Mesenteric fat pad (tissue), 1 donor: ENCODE measurements around the gene EMID1. TPM values are rescaled to one million over a fixed set of nuclear protein-coding genes. Genes with fewer than 3 reads are reported as not detected.
A peak's percentile ranks its signal among the peaks of the same experiment; 100 is the strongest.

ENCODE experiments used
- DNase-seq: peaks from one replicate; pipeline ENCODE4 v3.0.0-alpha.2; 2020; ENCODE audit warnings: low spot score
- long read RNA-seq: library from polyadenylated mRNA; unstranded; transcript quantifications from one replicate; pipeline ENCODE4 v2.0.0, GENCODE V29; 2020
- total RNA-seq: library from RNA; stranded (reverse); fragmentation: NEBNext Ultra II Directional; extraction: Animal tissue kit (Norgen Biotek cat#: 25700); gene quantifications from one replicate; pipeline ENCODE4 v1.2.1, GENCODE V29; 2021
- donor health status: DM: yes; HTN: yes; CAD: no.

The EMID1 gene
- total RNA-seq: 1.4 TPM
- long read RNA-seq: 0 reads

DNA sequence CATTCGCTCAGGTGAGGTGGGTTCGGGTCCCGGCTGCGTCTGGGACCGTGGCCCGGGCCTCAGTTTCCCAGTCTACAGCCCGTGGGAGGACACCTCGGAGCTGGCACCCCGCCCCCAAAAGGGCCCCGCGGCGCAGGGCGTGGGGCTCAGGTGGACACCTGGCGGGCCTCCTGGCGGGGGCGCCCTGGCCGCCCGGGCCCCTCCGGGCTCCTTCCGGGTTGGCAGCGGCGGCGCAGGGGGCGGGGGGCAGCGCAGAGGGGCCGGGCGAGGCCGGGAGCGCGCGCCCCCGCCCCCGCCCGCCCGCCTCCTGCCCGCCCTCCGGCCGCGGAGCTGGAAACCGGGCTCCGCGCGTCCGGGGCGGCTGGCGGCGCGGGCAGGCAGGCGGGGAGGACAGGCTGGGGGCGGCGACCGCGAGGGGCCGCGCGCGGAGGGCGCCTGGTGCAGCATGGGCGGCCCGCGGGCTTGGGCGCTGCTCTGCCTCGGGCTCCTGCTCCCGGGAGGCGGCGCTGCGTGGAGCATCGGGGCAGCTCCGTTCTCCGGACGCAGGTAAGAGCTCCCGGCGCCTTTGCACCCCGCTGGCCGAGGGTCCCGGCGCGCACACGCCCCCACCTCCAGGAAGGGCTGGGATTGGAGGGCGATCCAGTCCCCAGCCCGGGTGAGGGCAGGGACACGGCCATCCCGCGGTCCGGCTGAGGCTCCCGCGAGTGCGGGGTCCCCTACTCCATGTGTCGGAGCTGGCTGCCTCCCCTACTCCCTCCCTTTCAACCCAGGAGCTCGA is at the start of gene EMID1:
TSS of gene EMID1 (plus strand) at position 303 of the 778 bp plus-strand sequence. CDS start at position 446, 143 bp downstream.
- no peak for DNase-seq

DNA sequence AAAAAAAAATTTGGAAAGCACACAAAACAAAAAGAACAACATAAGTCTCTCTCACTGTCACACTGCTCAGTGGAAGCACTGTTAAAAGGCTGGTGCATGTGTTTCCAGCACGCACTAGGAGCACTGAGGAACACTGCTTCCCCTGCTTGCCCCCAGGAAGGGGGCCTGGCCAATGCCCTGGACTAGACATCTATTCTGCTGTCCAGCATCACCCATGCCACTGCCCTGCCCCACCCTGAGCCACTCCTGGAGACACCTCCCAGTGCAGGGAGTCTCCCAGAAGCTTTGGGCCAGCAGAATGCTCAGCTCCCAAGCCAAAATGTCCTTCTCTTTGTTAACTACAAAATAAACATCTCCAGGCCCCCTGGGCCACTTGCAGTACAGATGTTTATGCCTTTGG is 49.7 kb upstream of the EMID1 start:
- peak; percentile 65 for DNase-seq

DNA sequence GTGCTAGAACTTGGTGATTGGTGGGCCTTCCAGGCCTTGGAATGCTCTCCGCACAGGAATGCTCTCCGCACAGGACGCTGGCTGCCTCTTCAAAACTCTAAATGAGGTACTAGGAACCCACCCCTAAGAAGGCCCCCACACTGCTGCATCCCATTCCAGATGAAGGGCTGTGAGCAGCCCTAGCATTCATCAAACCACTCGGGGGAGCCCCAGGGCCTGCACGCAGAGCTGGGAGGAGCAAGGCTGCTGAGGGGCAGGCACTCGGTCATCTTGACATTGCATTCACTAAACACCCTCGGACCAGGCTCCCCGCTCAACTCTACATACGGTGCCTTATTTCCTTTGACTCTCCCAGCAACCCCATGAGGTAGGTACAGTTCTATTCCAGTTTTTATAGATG is 49.2 kb upstream of the EMID1 start:
- peak; percentile 75 for DNase-seq

DNA sequence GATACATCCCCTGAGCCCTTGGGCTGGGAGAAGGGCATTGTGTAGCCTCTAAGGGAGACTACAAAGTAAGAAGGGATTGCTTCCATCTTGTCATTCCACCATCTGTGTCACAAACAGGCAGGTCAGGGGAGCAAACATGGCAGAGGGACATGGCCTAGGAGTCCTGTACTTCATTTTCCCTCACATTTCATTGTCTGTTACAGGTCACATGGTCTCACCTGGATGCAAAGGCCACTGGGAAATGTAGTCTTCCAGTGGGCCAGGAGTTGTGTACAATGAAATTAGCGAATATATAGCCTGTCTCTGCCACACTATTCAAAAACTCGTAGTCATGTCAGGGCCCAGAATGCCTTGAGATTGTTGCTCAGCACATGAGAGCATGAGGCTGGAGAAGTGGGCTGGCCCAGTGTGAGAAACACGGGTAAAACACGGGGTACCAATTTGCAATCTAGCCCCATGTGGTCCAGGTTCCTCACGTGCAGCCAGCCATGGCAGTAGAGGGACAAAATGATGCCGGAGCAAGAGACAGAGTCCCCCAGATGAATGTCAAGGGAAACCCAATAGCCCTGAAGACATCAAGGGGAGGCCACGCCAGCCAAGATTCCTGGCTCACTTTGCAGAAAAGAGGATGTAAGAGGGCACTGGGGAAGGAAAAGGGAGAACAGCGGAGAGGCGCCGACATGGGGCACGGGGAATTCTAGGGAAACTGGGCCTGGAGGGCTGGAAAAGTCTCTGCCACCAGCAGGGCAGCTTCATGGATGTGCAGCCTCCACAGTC is 47.7 kb upstream of the EMID1 start:
- no peak for DNase-seq

DNA sequence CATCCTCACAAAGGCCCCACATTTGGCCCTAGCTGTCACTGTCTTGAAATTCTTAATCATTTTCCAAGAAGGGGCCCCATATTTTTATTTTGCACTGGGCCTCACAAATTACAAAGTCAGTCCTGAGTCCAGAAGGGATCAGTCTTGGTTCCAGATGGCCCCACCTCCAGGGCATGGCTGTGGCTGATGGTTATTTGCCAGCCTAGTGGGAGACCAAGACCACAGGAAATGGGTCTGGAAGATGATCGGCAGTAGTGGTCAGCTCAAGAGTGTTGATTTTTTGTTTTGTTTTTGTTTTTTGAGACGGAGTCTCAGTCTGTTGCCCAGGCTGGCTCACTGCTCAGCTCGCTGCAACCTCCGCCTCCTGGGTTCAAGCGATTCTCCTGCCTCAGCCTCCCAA is 47.1 kb upstream of the EMID1 start:
- DNase-seq: no peak

DNA sequence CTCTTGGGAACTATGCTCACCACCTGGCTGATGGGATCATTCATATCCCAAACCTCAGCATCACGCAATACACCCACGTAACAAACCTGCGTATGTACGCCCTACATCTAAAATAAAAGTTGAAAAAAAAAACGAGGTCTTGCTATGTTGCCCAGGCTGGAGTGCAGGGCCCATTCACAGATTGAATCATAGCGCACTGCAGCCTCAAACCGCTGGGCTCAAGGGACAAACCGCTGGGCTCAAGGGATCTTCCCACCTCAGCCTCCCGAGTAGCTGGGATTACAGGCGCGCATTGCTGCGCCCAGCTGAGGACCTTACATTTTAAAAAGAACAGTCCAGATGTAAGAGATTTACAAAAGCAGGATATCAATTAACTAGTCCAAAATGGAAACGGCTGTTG is 41.9 kb upstream of the EMID1 start:
- no peak for DNase-seq

DNA sequence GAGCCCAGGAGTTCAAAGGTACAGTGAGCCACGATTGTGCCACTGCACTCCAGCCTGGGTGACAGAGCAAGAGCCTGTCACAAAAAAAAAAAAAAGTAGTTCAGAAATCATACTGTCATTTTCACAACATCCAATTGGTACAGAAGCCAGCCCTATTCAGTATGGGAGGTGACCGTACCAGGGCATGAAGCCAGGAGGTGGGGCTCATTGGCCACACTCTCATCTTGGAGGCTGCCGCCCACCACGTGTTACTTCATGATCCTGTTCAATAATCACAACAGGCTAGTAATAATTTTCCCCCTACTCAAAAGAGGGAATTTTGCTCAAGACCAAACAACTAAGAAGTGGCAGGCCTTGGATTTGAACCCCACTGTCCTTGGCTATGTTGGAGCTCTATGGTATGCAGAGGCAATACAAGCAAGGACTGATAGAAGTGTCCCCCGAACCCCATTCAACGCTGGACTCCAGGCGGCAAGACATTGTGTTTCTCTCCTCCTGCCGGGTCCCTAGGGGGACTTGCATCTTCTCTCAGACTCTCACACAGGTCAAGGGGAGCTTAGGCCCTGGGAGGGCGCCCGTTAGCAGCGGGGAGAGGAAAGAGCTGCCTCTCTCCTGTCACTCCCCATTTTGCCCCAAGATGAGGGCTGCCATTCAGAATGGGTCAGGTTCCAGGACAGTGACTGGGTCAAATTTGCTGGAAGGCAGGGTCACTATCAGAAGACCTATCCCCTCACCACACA is 40.2 kb upstream of the EMID1 start:
- no peak for DNase-seq

DNA sequence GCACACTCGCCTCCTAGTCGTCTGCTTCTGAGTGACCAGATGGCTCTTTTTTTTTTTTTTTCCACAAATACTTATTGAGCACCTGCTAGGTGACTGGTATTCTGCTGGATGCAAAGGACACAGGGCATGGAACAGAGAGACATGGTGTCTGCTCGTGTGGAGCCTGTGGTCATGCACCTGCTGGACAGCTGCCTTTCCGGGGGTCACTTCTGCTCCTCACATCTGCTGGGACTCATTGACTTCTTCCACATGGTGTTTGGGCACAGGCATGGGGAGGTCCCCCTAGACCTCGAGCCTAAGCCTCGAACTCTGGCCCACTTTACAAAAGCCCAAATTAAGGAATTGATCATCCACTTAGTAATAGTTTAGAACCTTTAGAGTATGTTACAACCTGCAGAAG is 39.5 kb upstream of the EMID1 start:
- no peak for DNase-seq

DNA sequence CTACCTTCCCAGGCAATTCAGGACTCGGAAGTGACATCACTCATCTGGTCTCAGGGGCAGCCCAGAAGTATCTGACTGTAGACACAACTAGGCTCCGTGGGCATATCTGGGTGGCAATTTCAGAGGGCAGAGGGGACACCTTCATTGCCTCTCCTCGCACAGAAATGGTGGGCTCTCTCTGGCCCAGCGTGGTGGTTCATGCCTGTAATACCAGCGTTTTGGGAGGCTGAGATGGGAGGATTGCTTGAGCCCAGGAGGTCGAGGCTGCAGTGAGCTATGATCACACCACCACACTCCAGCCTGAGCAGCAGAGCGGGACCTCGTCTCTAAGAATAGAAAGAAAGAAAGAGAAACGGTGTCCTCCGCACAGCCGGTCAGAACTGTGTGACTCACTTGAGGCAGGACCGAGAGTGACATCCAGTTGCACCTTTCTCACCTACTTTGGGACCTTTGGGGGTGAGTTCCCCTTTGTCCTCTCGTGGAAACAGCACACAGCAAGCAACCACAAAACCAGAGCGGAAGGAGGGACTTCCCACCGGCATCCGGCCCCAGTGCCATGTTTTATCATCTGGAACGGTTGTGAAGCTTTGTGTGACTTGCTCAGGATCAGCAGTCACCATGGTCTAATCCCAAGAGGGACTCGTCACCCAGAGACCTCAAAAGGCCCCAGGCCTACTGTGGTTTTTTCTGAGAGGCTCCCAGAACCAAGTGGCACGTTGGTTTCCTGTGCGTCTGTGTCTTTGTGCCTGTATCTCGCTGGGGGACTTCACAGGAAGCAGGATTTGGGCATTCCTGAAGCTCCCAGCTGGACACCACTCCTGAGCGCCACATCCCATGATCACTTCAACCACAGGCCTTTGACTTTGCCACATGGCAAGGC is 38.4 kb upstream of the EMID1 start:
- no peak for DNase-seq

DNA sequence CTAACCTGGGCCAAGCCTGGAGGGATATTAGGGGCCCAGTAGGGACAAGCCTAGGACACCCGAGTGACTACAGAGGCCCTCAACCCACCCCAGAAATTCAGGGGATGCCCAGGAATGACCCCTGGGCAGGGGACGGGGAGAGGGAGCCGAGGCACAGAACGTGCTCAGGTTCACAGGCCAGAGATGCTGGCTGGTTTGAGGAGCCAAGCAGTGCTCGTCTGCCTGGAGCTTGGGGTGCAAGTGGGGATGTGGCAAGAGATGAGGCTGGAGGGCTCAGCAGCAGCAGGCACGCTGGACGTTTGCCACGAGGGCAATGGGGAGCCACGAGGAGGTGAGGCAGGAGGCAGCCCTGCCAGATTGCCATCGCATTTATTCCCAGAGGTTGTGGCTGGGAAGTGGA is 34.0 kb upstream of the EMID1 start:
- DNase-seq: no peak

DNA sequence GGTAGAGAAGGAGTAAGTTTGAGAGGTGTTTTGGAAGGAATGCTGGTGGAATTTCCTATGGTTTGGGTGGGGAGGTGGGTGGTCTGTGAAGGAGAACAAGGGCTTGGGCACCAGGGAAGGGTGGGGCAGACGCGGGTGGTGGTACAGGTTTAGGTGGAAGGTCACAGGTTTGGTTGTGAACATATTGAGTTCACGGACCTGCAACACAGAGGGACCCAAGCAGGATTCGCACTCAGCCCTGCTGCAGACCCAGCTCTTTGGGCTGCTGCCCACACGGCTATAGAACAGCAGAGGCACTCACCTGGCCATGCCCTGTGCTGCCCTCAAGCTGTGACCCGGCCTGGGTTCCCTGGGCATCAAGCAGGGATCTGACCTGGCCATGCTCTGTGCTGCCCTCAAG is 33.5 kb upstream of the EMID1 start:
- no peak for DNase-seq

DNA sequence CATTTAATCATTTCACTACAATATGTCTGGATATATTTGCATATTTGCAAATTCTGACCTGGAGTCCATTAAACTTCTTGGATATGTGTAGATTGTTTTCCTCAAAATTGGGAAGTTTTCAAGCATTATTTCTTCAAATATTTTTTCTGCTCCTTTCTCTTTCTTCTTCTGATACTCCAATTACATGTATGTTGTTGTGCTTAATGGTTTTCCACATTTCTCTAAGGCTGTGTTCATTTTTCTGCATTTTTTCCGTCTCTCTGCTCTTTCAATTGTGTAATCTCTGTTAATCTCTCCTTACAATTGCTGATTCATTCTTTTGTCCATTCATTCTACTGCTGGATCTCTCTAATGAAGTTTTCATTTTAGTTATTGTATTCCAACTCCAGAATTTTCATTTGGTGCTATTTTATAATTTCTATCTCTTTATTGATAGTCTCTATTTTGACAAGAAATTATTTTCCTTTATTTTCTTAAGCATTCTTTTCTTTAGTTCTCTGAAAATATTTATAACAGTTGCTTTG is 30.3 kb upstream of the EMID1 start:
- DNase-seq: no peak

DNA sequence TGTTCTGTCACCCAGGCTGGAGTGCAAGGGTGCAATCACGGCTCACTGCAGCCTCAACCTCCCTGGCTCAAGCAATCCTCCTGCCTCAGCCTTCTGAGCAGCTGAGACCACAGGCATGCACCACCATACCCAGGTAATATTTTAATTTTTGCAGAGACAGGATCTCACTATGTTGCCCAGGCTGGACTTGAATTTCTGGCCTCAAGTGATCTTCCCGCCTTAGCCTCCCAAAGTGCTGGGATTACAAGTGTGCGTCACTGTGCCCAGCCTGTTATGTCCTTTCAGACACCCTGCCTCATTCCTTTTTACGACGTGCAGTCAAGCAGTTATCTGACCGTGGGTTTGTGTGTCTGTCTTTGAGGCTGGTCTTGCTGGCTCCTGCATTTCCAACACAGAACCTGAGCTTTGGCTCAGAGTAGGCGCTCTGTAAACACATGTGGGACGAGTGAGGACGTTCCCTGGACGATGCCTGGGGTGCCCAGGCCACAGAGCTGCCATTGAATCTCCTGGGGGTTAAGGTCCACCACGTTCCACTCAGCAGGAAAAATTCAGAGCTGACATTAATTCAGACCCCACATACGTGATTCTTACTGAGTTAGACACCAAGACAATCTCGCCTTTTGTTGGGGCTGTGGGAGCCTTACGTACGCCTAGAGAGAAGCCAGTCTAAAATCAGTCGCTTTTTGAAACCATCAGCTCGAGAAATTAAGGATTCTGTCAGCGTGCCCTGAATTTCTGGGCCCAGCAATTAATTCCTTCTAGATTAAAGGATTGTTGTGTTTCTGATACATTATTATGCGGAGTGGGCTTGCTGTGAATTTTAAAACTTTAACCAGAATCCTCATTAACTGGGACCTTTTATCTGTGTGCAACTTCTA is 21.5 kb upstream of the EMID1 start:
- DNase-seq: no peak

DNA sequence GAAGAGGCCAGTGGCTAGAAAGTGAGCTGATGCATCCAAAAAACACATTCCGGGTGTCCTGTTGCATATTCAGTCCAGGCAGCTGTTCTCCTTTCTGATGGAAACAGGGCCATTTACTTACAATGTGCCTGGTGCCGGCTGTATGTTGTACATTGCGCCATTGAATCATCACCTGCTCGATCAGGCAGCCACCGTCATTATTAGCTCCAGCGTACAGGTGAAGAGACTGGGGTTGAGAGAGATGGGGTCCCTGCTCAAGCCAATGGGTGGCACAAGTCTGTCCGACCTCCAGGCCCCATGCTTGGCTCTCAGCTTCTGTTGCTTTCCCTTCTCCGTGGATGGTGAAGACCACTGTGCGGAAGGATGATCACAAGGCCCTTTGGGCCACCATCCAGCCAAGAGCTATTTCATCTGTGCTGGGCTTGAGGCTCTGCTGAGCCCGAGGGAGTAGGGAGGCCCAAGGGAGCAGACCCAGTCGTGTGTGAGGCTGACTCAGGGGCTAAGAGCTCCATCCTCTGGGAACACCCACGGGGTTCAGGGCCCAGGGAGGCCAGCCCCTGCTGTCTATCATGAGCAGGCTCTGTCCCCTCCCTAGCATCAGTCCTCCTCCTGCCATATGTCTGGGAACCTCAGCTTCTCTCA is 20.7 kb upstream of the EMID1 start:
- DNase-seq: no peak

DNA sequence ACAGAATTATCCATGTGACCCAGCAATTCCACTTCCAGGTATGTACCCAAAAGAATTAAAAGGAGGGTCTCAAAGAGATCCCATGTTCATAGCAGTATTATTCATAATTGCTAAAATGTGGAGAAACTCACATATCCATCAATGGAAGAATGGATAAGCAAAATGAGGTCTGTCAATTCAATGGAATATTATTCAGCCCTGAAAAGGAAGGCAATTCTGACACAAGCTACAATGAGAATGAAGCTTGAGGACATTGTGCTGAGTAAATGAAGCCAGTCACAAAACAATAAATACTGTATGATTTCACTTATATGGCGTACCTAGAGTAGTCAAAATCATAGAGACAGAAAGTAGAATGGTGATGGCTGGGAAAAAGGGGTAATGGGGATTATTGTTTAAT is 19.4 kb upstream of the EMID1 start:
- no peak for DNase-seq

DNA sequence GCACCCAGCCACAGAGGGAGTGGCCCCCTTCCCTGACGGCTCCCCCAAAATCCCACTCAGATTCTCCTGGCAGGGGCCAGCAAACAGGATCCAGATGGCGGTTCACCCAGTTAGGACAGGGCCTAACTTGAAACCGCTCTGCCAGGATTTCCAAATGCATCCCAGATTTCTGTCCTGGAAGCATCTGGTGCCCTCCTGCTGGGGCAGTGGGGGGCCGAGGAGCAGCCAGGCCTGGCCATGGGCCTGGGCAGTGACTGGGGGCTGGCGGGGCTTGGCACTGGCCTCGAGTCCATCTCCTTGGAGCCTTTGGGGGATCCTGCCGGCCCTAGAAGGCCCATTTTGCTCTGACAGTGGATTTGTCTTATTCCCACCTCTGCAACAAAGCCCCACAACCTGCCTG is 17.9 kb upstream of the EMID1 start:
- no peak for DNase-seq

DNA sequence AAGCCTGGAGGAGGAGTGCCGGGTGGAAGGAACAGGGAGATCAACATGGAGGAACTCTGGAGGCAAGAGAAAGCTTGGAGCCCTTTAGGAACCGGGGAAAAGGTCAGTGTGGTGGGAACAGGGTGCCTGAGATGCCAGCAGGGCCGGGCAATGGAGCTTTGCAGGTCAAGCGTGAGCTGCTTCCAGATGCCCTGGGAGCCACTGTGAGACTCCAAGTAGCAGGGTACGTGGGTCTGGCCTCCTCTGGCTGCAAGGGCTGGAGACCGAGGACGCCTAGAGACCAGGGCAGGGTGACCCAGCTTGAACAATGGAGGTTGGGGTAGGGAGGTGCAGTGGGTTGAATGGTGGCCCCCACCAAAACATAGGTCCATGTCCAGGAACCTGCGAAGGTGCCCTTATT is 15.6 kb upstream of the EMID1 start:
- no peak for DNase-seq

DNA sequence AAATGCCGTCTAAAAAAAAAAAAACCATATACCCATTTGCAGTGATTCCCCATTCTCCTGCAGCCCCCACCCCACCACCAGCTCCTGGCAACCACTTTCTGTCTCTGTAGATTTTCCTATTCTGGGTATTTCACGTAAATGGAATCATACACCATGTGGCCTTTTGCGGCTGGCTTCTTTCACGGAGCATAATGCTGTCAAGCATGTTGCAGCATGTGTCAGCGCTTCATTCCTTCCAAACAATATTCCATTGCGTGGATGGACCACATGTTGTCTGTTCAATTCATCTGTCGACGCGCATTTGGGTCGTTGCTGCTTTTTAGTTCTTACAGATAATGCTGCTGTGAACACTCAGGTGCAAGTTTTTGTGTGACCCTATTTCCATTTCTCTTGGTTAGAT is 14.8 kb upstream of the EMID1 start:
- no peak for DNase-seq

DNA sequence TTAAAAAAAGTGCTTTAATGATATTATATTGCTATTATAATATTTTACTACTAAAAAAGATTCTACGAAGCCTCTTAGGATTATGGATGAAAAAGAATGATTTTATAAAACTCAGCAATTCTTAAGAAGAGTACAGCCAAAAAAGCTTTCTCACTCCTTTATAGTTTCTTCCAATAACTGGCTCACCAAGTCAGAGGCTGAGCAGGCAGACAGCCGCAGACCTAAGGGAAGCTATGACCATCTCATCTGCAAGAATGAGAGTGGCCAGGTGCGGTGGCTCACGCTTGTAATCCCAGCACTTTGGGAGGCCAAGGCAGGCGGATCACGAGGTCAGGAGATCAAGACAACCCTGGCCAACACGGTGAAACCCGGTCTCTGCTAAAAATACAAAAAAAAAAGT is 12.7 kb upstream of the EMID1 start:
- no peak for DNase-seq
